Breast epithelium (tissue), 4 donors: Measurements from ENCODE around the gene TSHZ3. TPM values are rescaled to one million over a fixed set of nuclear protein-coding genes. Genes with fewer than 3 reads are reported as not detected.

Experiments
- DNase-seq, 2 donors: peaks; one replicate each; pipeline ENCODE4 v3.0.0-alpha.2; 2019; ENCODE audit warnings: low spot score in 2 of 2
- H3K27ac ChIP-seq, 2 donors: fragments of 200-600 bp; sonication (generic) in 1 of 2; one replicate each; pipeline ENCODE4 v1.5.1; 2016 to 2019; ENCODE audit warnings: mild to moderate bottlenecking in 1 of 2
- H3K27me3 ChIP-seq, 2 donors: fragments of 200-600 bp; sonication (generic) in 1 of 2; one replicate each; pipeline versions ENCODE4 v1.5.1 to v1.6.0; 2017 to 2019; ENCODE audit warnings: control low read depth in 1 of 2, mild to moderate bottlenecking in 1 of 2
- H3K36me3 ChIP-seq: fragments of 200-600 bp; one replicate; pipeline ENCODE4 v1.5.1; 2019
- H3K4me1 ChIP-seq, 2 donors: fragments of 200-600 bp; sonication (generic); one replicate each; pipeline ENCODE4 v1.5.1; 2016 to 2019; ENCODE audit warnings: control low read depth in 1 of 2
- H3K4me3 ChIP-seq, 3 donors: fragments of 200-600 bp; sonication (generic); 1 replicate in 2 of 3; 2 replicates in 1 of 3; pipeline ENCODE4 v1.5.1; 2016 to 2019; ENCODE audit warnings: mild to moderate bottlenecking in 3 of 3, moderate library complexity in 2 of 3
- H3K9me3 ChIP-seq, 2 donors: fragments of 200-600 bp; sonication (generic) in 1 of 2; one replicate each; pipeline ENCODE4 v1.5.1; 2016 to 2019; ENCODE audit warnings: control low read depth in 1 of 2
- POLR2A ChIP-seq: fragments of 450-650 bp; IDR thresholded peaks from one replicate; pipeline ENCODE4 v1.6.1; 2016; ENCODE audit warnings: antibody characterized with exemption, mild to moderate bottlenecking, moderate library complexity
- POLR2AphosphoS5 ChIP-seq, 3 donors: sonication (generic); formaldehyde crosslinking; IDR thresholded peaks; one replicate each; pipeline ENCODE4 v1.6.1; 2017; ENCODE audit warnings: antibody characterized with exemption in 3 of 3
- intact Hi-C: fragments of 100-400 bp; cut with DNase I; formaldehyde crosslinking; loops from one replicate; pipeline ENCODE4 v1.15.1; 2023; ENCODE audit warnings: low total_unique reads
- total RNA-seq, 3 donors: library from RNA; depleted of rRNA; stranded (reverse); fragments of >200 nt; gene quantifications; one replicate each; pipeline ENCODE4 v1.1.0, GENCODE V29; 2016
- TF ChIP-seq, protein P1 (sequence below), 3 donors: fragments of 450-650 bp; IDR thresholded peaks; one replicate each; pipeline ENCODE4 v1.5.1; 2016 to 2017; ENCODE audit warnings: antibody characterized with exemption in 3 of 3, mild to moderate bottlenecking in 3 of 3, moderate library complexity in 3 of 3

TSHZ3 gene
- total RNA-seq, 3 donors from 2014 or later = 3.7 to 9.8 (median 8.3) TPM

DNA sequence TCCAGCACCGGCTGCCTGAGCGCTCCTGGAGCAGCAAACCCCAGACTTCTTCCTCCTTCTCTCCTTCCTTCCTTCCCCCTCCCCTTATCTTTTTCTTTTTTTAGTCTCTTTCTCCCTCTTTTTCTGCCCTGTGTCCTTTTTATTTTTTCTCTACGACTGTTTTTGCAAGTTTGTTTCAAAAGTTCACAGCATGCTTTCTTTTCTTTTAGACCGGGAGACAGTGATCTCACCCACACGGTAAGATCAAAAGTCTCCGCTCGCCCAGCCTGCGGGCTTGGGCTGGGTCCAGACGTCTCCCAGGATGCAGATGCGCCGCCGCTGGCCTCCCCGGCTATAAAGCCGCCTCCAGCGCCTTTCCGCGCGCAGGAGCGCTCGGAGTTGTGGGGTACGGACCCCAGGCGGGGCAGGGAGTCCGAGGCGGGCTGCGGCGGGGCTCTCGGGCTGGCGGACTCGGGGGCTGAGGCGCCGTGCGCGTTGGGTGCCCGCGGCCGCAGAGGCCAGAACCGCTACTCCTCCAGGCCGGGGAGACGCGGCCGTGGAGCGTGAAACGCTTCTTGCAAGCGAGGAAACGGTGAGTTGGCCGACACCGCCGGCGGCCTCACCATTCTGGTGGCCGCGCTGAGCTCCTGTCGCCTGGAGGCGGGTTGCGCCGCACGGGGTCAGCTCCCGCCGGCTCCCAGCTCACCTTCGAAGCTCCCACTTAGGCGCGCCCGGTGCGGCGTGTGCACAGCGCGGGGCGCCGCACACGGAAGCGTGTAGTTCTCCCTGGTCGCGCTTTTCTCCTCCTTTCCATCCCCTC lies 2.0 kb upstream of the TSHZ3 start:
- Histone ChIP-seq H3K4me1 (peaks cover 0 to 5% of the 10 kb centered on the region in 2 donors), H3K9me3 (no peaks in the 10 kb centered on the region), H3K27ac (peak overlapping the region in 1 of 2 donors; percentile 93), H3K4me3 (peak overlapping the region; percentile 88 to 97 (median 96)), H3K27me3 (peaks cover 0 to 17% of the 10 kb centered on the region in 2 donors), H3K36me3 (no peaks in the 10 kb centered on the region)
- intact Hi-C loops = loop anchor here (5.0 kb wide), 1 partner anchor 1289 kb away; no protein-coding TSS in a partner anchor
- DNase-seq = no peak
- TF ChIP-seq, protein P1, sequence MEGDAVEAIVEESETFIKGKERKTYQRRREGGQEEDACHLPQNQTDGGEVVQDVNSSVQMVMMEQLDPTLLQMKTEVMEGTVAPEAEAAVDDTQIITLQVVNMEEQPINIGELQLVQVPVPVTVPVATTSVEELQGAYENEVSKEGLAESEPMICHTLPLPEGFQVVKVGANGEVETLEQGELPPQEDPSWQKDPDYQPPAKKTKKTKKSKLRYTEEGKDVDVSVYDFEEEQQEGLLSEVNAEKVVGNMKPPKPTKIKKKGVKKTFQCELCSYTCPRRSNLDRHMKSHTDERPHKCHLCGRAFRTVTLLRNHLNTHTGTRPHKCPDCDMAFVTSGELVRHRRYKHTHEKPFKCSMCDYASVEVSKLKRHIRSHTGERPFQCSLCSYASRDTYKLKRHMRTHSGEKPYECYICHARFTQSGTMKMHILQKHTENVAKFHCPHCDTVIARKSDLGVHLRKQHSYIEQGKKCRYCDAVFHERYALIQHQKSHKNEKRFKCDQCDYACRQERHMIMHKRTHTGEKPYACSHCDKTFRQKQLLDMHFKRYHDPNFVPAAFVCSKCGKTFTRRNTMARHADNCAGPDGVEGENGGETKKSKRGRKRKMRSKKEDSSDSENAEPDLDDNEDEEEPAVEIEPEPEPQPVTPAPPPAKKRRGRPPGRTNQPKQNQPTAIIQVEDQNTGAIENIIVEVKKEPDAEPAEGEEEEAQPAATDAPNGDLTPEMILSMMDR (IDR thresholded peaks at IDR 0.05) = no peak
- TF ChIP-seq POLR2AphosphoS5 (IDR thresholded peaks at IDR 0.05) (no peak), POLR2A (no peak)

DNA sequence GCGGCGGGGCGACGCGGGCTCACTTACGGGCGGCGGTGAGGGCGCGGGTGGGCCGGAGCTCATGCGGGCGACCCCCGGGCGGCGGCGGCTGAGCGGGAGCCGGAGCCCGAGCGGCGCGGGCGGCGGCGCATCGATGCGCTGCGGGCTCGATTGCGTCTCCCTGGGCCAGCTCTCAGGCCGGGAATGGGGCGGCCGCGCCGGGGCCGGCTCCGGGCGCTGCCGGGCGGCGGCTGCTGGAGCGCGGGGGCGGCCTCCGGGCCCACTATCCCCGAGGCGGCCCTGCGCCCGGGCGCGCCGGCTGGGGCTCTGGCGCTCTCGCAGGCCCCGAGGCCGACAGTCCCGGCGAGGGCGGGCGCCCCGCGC lies 1.4 kb upstream of the TSHZ3 start:
- TF ChIP-seq, protein P1 (IDR thresholded peaks at IDR 0.05) = no peak
- no peak for TF ChIP-seq POLR2AphosphoS5 (IDR thresholded peaks at IDR 0.05)
- no peak for TF ChIP-seq POLR2A
- DNase-seq = no peak
- no peaks in the 10 kb centered on the region for H3K36me3 ChIP-seq
- no peaks in the 10 kb centered on the region for H3K9me3 ChIP-seq
- peak overlapping the region; percentile 88 to 97 (median 96) for H3K4me3 ChIP-seq
- H3K4me1 ChIP-seq = peaks cover 0 to 5% of the 10 kb centered on the region in 2 donors
- peak overlapping the region; percentile 85 to 93 for H3K27ac ChIP-seq
- H3K27me3 ChIP-seq = peaks cover 0 to 11% of the 10 kb centered on the region in 2 donors
- intact Hi-C loops = loop anchor here (5.0 kb wide), 1 partner anchor 1288 kb away; no protein-coding TSS in a partner anchor

DNA sequence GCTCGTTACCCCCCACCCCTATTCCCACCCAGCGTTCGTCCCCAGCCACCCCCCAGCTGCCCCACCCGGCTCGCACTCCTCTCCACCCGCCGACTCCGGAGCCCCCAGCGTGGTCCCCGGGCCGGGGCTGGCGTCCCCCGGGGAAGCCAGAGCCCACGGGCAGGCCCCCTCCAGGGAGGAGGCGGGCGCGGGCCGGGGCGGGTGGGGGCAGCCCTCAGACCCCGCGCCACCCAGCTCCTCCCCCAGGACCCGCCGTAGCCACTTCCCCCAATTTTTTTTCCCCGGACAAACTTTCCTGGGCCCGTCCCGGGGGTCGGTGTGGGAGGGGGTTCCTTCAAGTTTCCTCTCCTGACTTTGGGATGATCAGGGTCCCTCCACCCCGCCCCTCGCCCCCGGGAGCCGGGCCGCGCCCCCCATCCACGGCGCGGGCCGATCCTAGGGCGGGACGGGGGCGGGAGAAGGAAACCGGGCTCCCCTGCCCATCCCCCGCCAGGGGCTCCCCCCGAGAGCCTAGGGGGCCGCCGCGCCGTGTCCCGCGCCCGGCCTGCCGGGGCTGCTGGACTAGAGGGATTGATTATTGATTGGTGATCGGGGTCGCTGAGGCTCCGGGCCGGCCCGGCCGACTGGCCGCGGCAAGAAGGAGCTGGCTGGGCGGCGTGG lies 927 bp upstream of the TSHZ3 start:
- peak overlapping the region; percentile 85 to 93 for H3K27ac ChIP-seq
- no peak for DNase-seq
- TF ChIP-seq POLR2A (no peak), POLR2AphosphoS5 (IDR thresholded peaks at IDR 0.05) (no peak)
- TF ChIP-seq, protein P1 (IDR thresholded peaks at IDR 0.05) = no peak
- H3K27me3 ChIP-seq = peaks cover 0 to 10% of the 10 kb centered on the region in 2 donors
- intact Hi-C loops = loop anchor here (5.0 kb wide), 1 partner anchor 1288 kb away; no protein-coding TSS in a partner anchor
- H3K9me3 ChIP-seq = no peaks in the 10 kb centered on the region
- peaks cover 0 to 5% of the 10 kb centered on the region in 2 donors for H3K4me1 ChIP-seq
- H3K36me3 ChIP-seq = no peaks in the 10 kb centered on the region
- peak overlapping the region; percentile 88 to 97 (median 96) for H3K4me3 ChIP-seq

DNA sequence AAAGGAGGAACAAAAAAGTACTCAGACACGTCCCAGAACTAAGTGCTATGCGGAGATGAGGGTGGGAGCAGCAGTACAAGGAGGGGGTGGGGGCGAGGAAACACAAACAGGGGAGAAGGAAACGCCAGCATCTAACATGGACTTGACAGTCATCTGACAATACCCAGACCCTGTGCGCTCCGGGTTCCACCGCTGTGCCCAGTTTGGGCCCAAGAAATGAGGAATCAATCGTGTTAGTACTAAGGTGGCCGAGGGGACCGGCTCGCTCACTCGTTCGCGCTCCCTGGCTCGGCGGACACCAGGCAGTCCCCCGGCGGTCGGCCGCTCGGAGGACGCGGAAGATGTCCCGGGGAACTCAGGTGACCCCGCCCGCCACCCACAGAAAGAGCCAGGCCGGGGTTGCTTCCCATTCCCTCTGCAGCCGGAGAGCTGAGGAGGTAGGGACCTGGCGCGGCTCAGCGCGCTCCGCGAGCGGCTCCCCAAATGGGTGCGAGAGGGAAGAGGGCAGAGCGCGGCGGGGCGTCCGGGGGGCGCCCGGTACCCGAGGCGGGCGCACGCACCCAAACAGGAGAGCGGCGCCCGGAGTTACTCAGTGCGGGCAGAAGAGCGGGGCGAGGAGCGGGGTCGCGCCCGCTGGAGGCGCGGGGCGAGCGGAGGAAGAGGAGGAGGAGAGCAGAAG lies 616 bp downstream of the TSHZ3 start:
- Histone ChIP-seq H3K9me3 (no peaks in the 10 kb centered on the region), H3K4me1 (peaks cover 0 to 5% of the 10 kb centered on the region in 2 donors), H3K27ac (peak overlapping the region; percentile 85 to 93), H3K4me3 (peak overlapping the region; percentile 88 to 97 (median 96)), H3K36me3 (no peaks in the 10 kb centered on the region), H3K27me3 (peaks cover 0 to 5% of the 10 kb centered on the region in 2 donors)
- DNase-seq = no peak
- no peak for TF ChIP-seq POLR2A
- TF ChIP-seq POLR2AphosphoS5 (IDR thresholded peaks at IDR 0.05) = no peak
- TF ChIP-seq, protein P1 (IDR thresholded peaks at IDR 0.05) = no peak
- intact Hi-C loops = no loop called here
